H1 (cell line): ENCODE data around the gene CNGB1. TPM values are rescaled to one million over a fixed set of nuclear protein-coding genes. Genes with fewer than 3 reads are reported as not detected.

Experiments used
- CTCF ChIA-PET: fragments of 300-600 bp; sonication (Branson Sonifier 250); formaldehyde crosslinking; loops from one replicate; lab custom pipeline; 2021; ENCODE audit not compliant: partially characterized antibody; lab: Charles Lee
- POLR2A ChIA-PET: fragments of 300-600 bp; sonication (Branson Sonifier 250); formaldehyde crosslinking; loops from one replicate; lab custom pipeline; 2021; ENCODE audit warnings: inconsistent platforms; ENCODE audit not compliant: partially characterized antibody; lab: Charles Lee
- DNase-seq, 2 experiments: peaks; one replicate each; pipeline versions ENCODE4 v3.0.0 to v3.0.0-alpha.2; 2010 to 2022; ENCODE audit warnings: low spot score in 2 of 2, low read depth in 1 of 2, mixed read lengths in 1 of 2
- FAIRE-seq: peaks from 2 replicates; lab custom pipeline; 2011; peaks lifted over from hg19 to GRCh38; lab: Jason Lieb, UNC
- H2AFZ ChIP-seq: 2 replicates; pipeline ENCODE4 v1.8.1; 2012; ENCODE audit warnings: low read length, inconsistent platforms
- H2AK5ac ChIP-seq: 2 replicates; pipeline ENCODE4 v1.6.1; 2013; ENCODE audit warnings: low read depth, low read length
- H2BK120ac ChIP-seq: replicated peaks from 2 replicates; pipeline ENCODE3; 2013; ENCODE audit warnings: low read depth, low read length, inconsistent platforms
- H2BK12ac ChIP-seq: 2 replicates; pipeline ENCODE4 v1.6.1; 2013; ENCODE audit warnings: low read depth, low read length
- H2BK15ac ChIP-seq: 2 replicates; pipeline ENCODE4 v1.6.1; 2013; ENCODE audit warnings: low read length
- H2BK20ac ChIP-seq: 2 replicates; pipeline ENCODE4 v1.6.1; 2013; ENCODE audit warnings: low read length
- H2BK5ac ChIP-seq: 2 replicates; pipeline ENCODE4 v1.6.1; 2013; ENCODE audit warnings: low read depth, low read length
- H3K14ac ChIP-seq: 2 replicates; pipeline ENCODE4 v1.6.1; 2013; ENCODE audit warnings: inconsistent platforms; ENCODE audit not compliant: insufficient read length
- H3K18ac ChIP-seq: 2 replicates; pipeline ENCODE4 v1.6.1; 2013; ENCODE audit warnings: low read length; ENCODE audit errors: extremely low read depth
- H3K23ac ChIP-seq: 2 replicates; pipeline ENCODE4 v1.6.1; 2013; ENCODE audit warnings: inconsistent platforms; ENCODE audit not compliant: insufficient read length
- H3K23me2 ChIP-seq: 2 replicates; pipeline ENCODE4 v1.6.1; 2013; ENCODE audit warnings: low read depth, low read length
- H3K27ac ChIP-seq: 2 replicates; pipeline ENCODE4 v1.6.1; 2011; ENCODE audit warnings: low read depth, low read length, inconsistent platforms
- H3K27me3 ChIP-seq, 4 experiments: replicated peaks in 1 of 4; 1 replicate in 1 of 4; 2 replicates in 3 of 4; pipeline versions ENCODE4 v1.6.1 to v1.8.1; 2011 to 2013; ENCODE audit warnings: low read length in 3 of 4, mild to moderate bottlenecking in 3 of 4, inconsistent platforms in 2 of 4, mixed read lengths in 2 of 4, moderate library complexity in 1 of 4; ENCODE audit not compliant: control insufficient read depth in 3 of 4, insufficient read depth in 3 of 4; ENCODE audit errors: extremely low read depth in 1 of 4
- H3K36me3 ChIP-seq, 4 experiments: 2 replicates each; pipeline versions ENCODE4 v1.6.1 to v1.8.1; 2011 to 2013; ENCODE audit warnings: mild to moderate bottlenecking in 4 of 4, low read length in 3 of 4, moderate library complexity in 2 of 4, control low read depth in 1 of 4, inconsistent platforms in 1 of 4; ENCODE audit not compliant: insufficient read depth in 4 of 4, control insufficient read depth in 2 of 4
- H3K4ac ChIP-seq: replicated peaks from 2 replicates; pipeline ENCODE3; 2013; ENCODE audit warnings: low read length, low read depth, mixed read lengths, inconsistent platforms; ENCODE audit not compliant: insufficient read length
- H3K4me1 ChIP-seq, 4 experiments: replicated peaks in 1 of 4; 1 replicate in 1 of 4; 2 replicates in 3 of 4; pipeline versions ENCODE4 v1.6.1 to v1.8.1; 2011 to 2013; ENCODE audit warnings: low read length in 3 of 4, inconsistent platforms in 2 of 4, mixed read lengths in 1 of 4; ENCODE audit not compliant: insufficient read depth in 4 of 4, control insufficient read depth in 3 of 4
- H3K4me2 ChIP-seq, 2 experiments: 2 replicates each; pipeline versions ENCODE4 v1.6.1 to v1.8.1; 2011 to 2013; ENCODE audit warnings: low read depth in 2 of 2, low read length in 2 of 2, control low read depth in 1 of 2, inconsistent platforms in 1 of 2, mild to moderate bottlenecking in 1 of 2; ENCODE audit not compliant: insufficient read depth in 1 of 2
- H3K4me3 ChIP-seq, 4 experiments: fragments of 200-600, 300-600 bp in 1 of 4; sonication (generic), shearing (Covaris generic), sonication (Bioruptor Twin) in 1 of 4; 2 replicates each; pipeline versions ENCODE4 v1.5.1 to v1.8.1; 2011 to 2016; ENCODE audit warnings: low read length in 4 of 4, low read depth in 3 of 4, control low read depth in 2 of 4, inconsistent platforms in 2 of 4, mild to moderate bottlenecking in 2 of 4, mixed read lengths in 1 of 4, moderate library complexity in 1 of 4; ENCODE audit not compliant: insufficient read depth in 2 of 4; ENCODE audit errors: extremely low read depth in 1 of 4
- H3K56ac ChIP-seq: replicated peaks from 2 replicates; pipeline ENCODE3; 2013; ENCODE audit warnings: low read depth, mild to moderate bottlenecking, mixed read lengths, low read length, inconsistent platforms; ENCODE audit not compliant: insufficient read length
- H3K79me1 ChIP-seq: 2 replicates; pipeline ENCODE4 v1.6.1; 2013; ENCODE audit warnings: low read depth, low read length, control low read depth
- H3K79me2 ChIP-seq, 2 experiments: 2 replicates each; pipeline versions ENCODE4 v1.6.1 to v1.8.1; 2012 to 2013; ENCODE audit warnings: low read length in 2 of 2, mild to moderate bottlenecking in 2 of 2, inconsistent platforms in 1 of 2; ENCODE audit not compliant: insufficient read depth in 2 of 2, control insufficient read depth in 1 of 2
- H3K9ac ChIP-seq, 4 experiments: replicated peaks in 1 of 4; 1 replicate in 1 of 4; 2 replicates in 3 of 4; pipeline versions ENCODE4 v1.6.1 to v1.8.1; 2011 to 2013; ENCODE audit warnings: low read depth in 3 of 4, low read length in 3 of 4, control low read depth in 2 of 4, mild to moderate bottlenecking in 2 of 4, moderate library complexity in 2 of 4, inconsistent platforms in 1 of 4; ENCODE audit errors: extremely low read depth in 1 of 4
- H3K9me3 ChIP-seq, 2 experiments: 2 replicates each; pipeline versions ENCODE4 v1.6.1 to v1.8.1; 2012 to 2013; ENCODE audit warnings: mild to moderate bottlenecking in 2 of 2, moderate library complexity in 2 of 2, control low read depth in 1 of 2, inconsistent platforms in 1 of 2, low read depth in 1 of 2, low read length in 1 of 2, mixed read lengths in 1 of 2; ENCODE audit not compliant: insufficient read depth in 2 of 2
- H4K20me1 ChIP-seq, 2 experiments: replicated peaks in 1 of 2; 2 replicates each; pipeline versions ENCODE3 to v1.8.1; 2011 to 2013; ENCODE audit warnings: inconsistent platforms in 2 of 2, low read length in 2 of 2, mild to moderate bottlenecking in 1 of 2; ENCODE audit not compliant: insufficient read depth in 2 of 2, control insufficient read depth in 1 of 2
- H4K5ac ChIP-seq: 2 replicates; pipeline ENCODE4 v1.6.1; 2013; ENCODE audit warnings: low read length, low read depth, mixed read lengths, inconsistent platforms; ENCODE audit not compliant: insufficient read length
- H4K8ac ChIP-seq: 2 replicates; pipeline ENCODE4 v1.8.0; 2013; ENCODE audit warnings: mild to moderate bottlenecking, moderate library complexity, low read length, inconsistent platforms; ENCODE audit not compliant: insufficient read depth; ENCODE audit errors: extremely low read depth
- H4K91ac ChIP-seq: replicated peaks from 2 replicates; pipeline ENCODE3; 2013; ENCODE audit warnings: low read length, mixed read lengths, inconsistent platforms; ENCODE audit not compliant: insufficient read length
- POLR2AphosphoS5 ChIP-seq: IDR thresholded peaks from 2 replicates; pipeline ENCODE4 v1.6.1; 2011; ENCODE audit warnings: low read depth, low read length
- SIRT6 ChIP-seq: IDR thresholded peaks from one replicate; pipeline ENCODE4 v1.7.1; 2012; ENCODE audit warnings: low read length, inconsistent platforms
- WGBS, 2 experiments: shearing (Covaris generic) in 1 of 2; methylation state at CpG; one replicate each; pipeline versions ENCODE4 v1.1.6 to v1.1.7; 2013 to 2015; ENCODE audit warnings: low lambda C conversion rate in 2 of 2, mixed read lengths in 2 of 2, inconsistent platforms in 1 of 2, low coverage in 1 of 2, missing lambda C conversion rate in 1 of 2; ENCODE audit not compliant: insufficient replicate concordance in 2 of 2, insufficient coverage in 1 of 2, insufficient read length in 1 of 2; ENCODE audit errors: extremely low coverage in 1 of 2, missing lambda C conversion rate in 1 of 2; 5-methylcytosine and 5-hydroxymethylcytosine counted together
- polyA plus RNA-seq, 7 experiments: library from polyadenylated mRNA; depleted of rRNA in 3 of 7; stranded (reverse) in 5 of 7; unstranded in 2 of 7; fragments of >200 nt in 5 of 7; fragments of 200-250 nt in 2 of 7; gene quantifications; 1 replicate in 5 of 7; 2 replicates in 1 of 7; 4 replicates in 1 of 7; pipeline versions ENCODE4 v1.2.1 to v1.2.3, GENCODE V29; 2011 to 2013; ENCODE audit warnings: missing spikeins in 2 of 7, mixed read lengths in 2 of 7
- total RNA-seq: library from RNA; stranded (reverse); fragmentation: NEBNext Ultra II Directional; extraction: Animal tissue kit (Norgen Biotek cat#: 25700); gene quantifications from 2 replicates; pipeline ENCODE4 v1.2.1, GENCODE V29; 2021

The CNGB1 gene
- total and polyA plus RNA-seq, 2 of the 8 experiments (the other 6 are each of a cell fraction or from before 2014, with no cell fraction given): not detected

GRCh38 chr16:57952909-57953308 lies 18.0 kb downstream of the CNGB1 start:
- no peak overlapping the region for H3K27ac ChIP-seq
- ChIA-PET POLR2A (no interaction called here), CTCF (interaction anchor here (1.0 to 2.6 kb wide), 6 partner anchors 9 to 192 kb away, joined by 3 to 10 read pairs (median 6); partner anchors contain the start of genes USB1 and ZNF319)
- H4K91ac ChIP-seq: no peak overlapping the region
- H4K5ac ChIP-seq: no peak overlapping the region
- FAIRE-seq (no peak), DNase-seq (no peak)
- no peaks in the 10 kb centered on the region for H3K23me2 ChIP-seq
- H3K4me2 ChIP-seq: no peak overlapping the region
- no peak overlapping the region for H2AK5ac ChIP-seq
- no peak overlapping the region; the same call in 1 of the 2 replicates for H4K8ac ChIP-seq
- H3K9me3 ChIP-seq: no peaks in the 10 kb centered on the region
- TF ChIP-seq SIRT6: no peak
- no peak for TF ChIP-seq POLR2AphosphoS5
- WGBS, 2 experiments: 89% methylated on average over 6 of the region's 9 CpGs; no CpG with 5 or more reads in 1 of the 2 experiments
- H3K4ac ChIP-seq: no peak overlapping the region
- H3K56ac ChIP-seq: no peak overlapping the region
- no peaks in the 10 kb centered on the region for H3K79me2 ChIP-seq
- no peak overlapping the region for H2AFZ ChIP-seq
- no peak overlapping the region for H2BK12ac ChIP-seq
- H2BK5ac ChIP-seq: no peak overlapping the region
- no peaks in the 10 kb centered on the region for H3K36me3 ChIP-seq
- no peak overlapping the region for H3K18ac ChIP-seq
- H2BK120ac ChIP-seq: no peak overlapping the region
- no peak overlapping the region for H3K9ac ChIP-seq
- peaks cover 0 to 3% (median under 1%) of the 10 kb centered on the region in 4 experiments; a peak in 6 of 7 replicates for H3K4me1 ChIP-seq
- H3K23ac ChIP-seq: no peak overlapping the region
- no peak overlapping the region for H2BK15ac ChIP-seq
- no peaks in the 10 kb centered on the region; a peak in 1 of 7 replicates for H3K27me3 ChIP-seq
- no peak overlapping the region for H2BK20ac ChIP-seq
- no peak overlapping the region for H3K4me3 ChIP-seq
- no peak overlapping the region for H3K14ac ChIP-seq
- H4K20me1 ChIP-seq: no peaks in the 10 kb centered on the region
- no peaks in the 10 kb centered on the region for H3K79me1 ChIP-seq
